ENCODE data around the gene HADHA. TPM values are rescaled to one million over a fixed set of nuclear protein-coding genes. Genes with fewer than 3 reads are reported as not detected.

Gene HADHA
- total RNA-seq, 5 donors from 2014 or later (not counting 1 experiment from before 2014, with no cell fraction given) = 76.1 to 95.8 (median 91.9) TPM

DNA sequence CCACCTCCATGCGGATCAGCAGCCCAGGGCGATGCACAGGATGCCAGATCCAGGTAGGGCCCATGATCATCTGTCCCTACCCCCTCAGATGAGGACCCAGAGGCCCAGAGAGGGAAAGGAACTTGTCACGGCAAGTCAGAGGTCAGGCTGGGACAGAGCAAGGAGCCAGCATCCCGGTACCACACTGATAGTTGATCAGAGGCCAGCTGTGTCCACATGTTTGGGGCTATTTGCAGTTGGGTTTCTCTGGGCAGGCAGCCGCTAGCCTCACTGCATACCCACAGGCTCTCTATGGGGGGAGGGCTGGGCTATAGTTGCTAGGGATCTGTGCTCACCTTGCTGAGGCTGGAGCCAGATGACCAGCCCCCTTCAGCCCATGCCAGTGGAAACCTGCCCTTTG is 62.0 kb downstream of the HADHA start:
- DNase-seq (no peak), ATAC-seq (replicated peaks in 1 of 4) (no peak)
- no peaks in the 10 kb centered on the region for H3K9me3 Mint-ChIP-seq
- H3K36me3 Mint-ChIP-seq = no peaks in the 10 kb centered on the region
- Histone ChIP-seq H3K36me3 (ENCODE audit: control insufficient read depth in 2 of 2, extremely low read depth in 1 of 2, insufficient read depth in 1 of 2, low read length in 1 of 2) (no peaks in the 10 kb centered on the region), H3K27ac (ENCODE audit: low read length) (no peak overlapping the region), H3K9me3 (no peaks in the 10 kb centered on the region), H3K4me1 (ENCODE audit: control insufficient read depth in 1 of 2, extremely low read depth in 1 of 2, insufficient read depth in 2 of 2, low read length in 2 of 2) (peaks cover 4 to 35% of the 10 kb centered on the region in 2 experiments), H3K27me3 (replicated peaks in 1 of 2; ENCODE audit: control insufficient read depth in 2 of 2, extremely low read depth in 1 of 2, insufficient read depth in 2 of 2, low read length in 1 of 2) (peaks cover 0 to 48% of the 10 kb centered on the region in 2 experiments), H3K4me3 (ENCODE audit: control insufficient read depth in 1 of 2, extremely low read depth in 1 of 2, low read length in 1 of 2) (no peak overlapping the region)
- no peak overlapping the region for H3K27ac Mint-ChIP-seq
- CTCF ChIA-PET = no interaction called here
- peaks cover 14 to 19% of the 10 kb centered on the region in 2 donors for H3K27me3 Mint-ChIP-seq
- H3K4me3 Mint-ChIP-seq = no peak overlapping the region
- POLR2A ChIA-PET = no interaction called here
- H3K4me1 Mint-ChIP-seq = peaks cover 21 to 33% (median 24%) of the 10 kb centered on the region in 3 donors
- WGBS (ENCODE audit: insufficient coverage) = 89% methylated on average over 4 of the region's 5 CpGs

GRCh38 chr2:26179446-26179913 is 65.0 kb downstream of the HADHA start:
- Histone ChIP-seq H3K9me3 (no peaks in the 10 kb centered on the region), H3K36me3 (ENCODE audit: control insufficient read depth in 2 of 2, extremely low read depth in 1 of 2, insufficient read depth in 1 of 2, low read length in 1 of 2) (peaks cover 0 to 9% of the 10 kb centered on the region in 2 donors), H3K27me3 (replicated peaks in 1 of 2; ENCODE audit: control insufficient read depth in 2 of 2, extremely low read depth in 1 of 2, insufficient read depth in 2 of 2, low read length in 1 of 2) (peaks cover 8 to 75% of the 10 kb centered on the region in 2 experiments), H3K4me3 (ENCODE audit: control insufficient read depth in 1 of 2, extremely low read depth in 1 of 2, low read length in 1 of 2) (peak overlapping the region; percentile 26 to 65), H3K27ac (ENCODE audit: low read length) (no peak overlapping the region), H3K4me1 (ENCODE audit: control insufficient read depth in 1 of 2, extremely low read depth in 1 of 2, insufficient read depth in 2 of 2, low read length in 2 of 2) (peaks cover 0 to 20% of the 10 kb centered on the region in 2 experiments)
- WGBS (ENCODE audit: insufficient coverage) = 29% methylated on average over 8 of the region's 12 CpGs
- DNase-seq (no peak), ATAC-seq (replicated peaks in 1 of 4) (peak in 1 of 4 experiments; percentile 17)
- Mint-ChIP-seq H3K4me3 (peak overlapping the region; percentile 47 to 72 (median 60)), H3K9me3 (no peaks in the 10 kb centered on the region), H3K4me1 (peaks cover 11 to 20% (median 15%) of the 10 kb centered on the region in 3 donors), H3K27ac (peak overlapping the region in 1 of 2 donors; percentile 14), H3K36me3 (no peaks in the 10 kb centered on the region), H3K27me3 (peaks cover 24 to 42% of the 10 kb centered on the region in 2 donors)
- ChIA-PET CTCF (interaction anchor here in 1 of 2 donors (0.6 kb wide), 1 partner anchor 60 kb away, joined by 3 read pairs; no protein-coding TSS in a partner anchor), POLR2A (interaction anchor here in 1 of 2 donors (0.6 kb wide), 1 partner anchor 887 kb away, joined by 3 read pairs; no protein-coding TSS in a partner anchor)

- Histone ChIP-seq H3K4me3 (ENCODE audit: control insufficient read depth in 1 of 2, extremely low read depth in 1 of 2, low read length in 1 of 2) (peak overlapping the region; percentile 26 to 65), H3K27ac (ENCODE audit: low read length) (no peak overlapping the region), H3K36me3 (ENCODE audit: control insufficient read depth in 2 of 2, extremely low read depth in 1 of 2, insufficient read depth in 1 of 2, low read length in 1 of 2) (peaks cover 0 to 9% of the 10 kb centered on the region in 2 donors), H3K4me1 (ENCODE audit: control insufficient read depth in 1 of 2, extremely low read depth in 1 of 2, insufficient read depth in 2 of 2, low read length in 2 of 2) (peaks cover 0 to 18% of the 10 kb centered on the region in 2 experiments), H3K27me3 (replicated peaks in 1 of 2; ENCODE audit: control insufficient read depth in 2 of 2, extremely low read depth in 1 of 2, insufficient read depth in 2 of 2, low read length in 1 of 2) (peaks cover 11 to 81% of the 10 kb centered on the region in 2 experiments), H3K9me3 (no peaks in the 10 kb centered on the region)
- Mint-ChIP-seq H3K27me3 (peaks cover 28 to 46% of the 10 kb centered on the region in 2 donors), H3K27ac (peak overlapping the region in 1 of 2 donors; percentile 14), H3K36me3 (no peaks in the 10 kb centered on the region), H3K9me3 (no peaks in the 10 kb centered on the region), H3K4me1 (peaks cover 11 to 23% (median 16%) of the 10 kb centered on the region in 3 donors), H3K4me3 (peak overlapping the region; percentile 54 to 72 (median 60))
- whole genome bisulfite sequencing (ENCODE audit: insufficient coverage) = 10% methylated on average over 42 of the region's 48 CpGs
- ChIA-PET CTCF (interaction anchor here in 1 of 2 donors (0.6 kb wide), 2 partner anchors 59 to 85 kb away, joined by 3 read pairs; no protein-coding TSS in a partner anchor), POLR2A (interaction anchor here (0.6 kb wide), 2 partner anchors 887 to 1663 kb away, joined by 3 read pairs; no protein-coding TSS in a partner anchor)
- peak in 1 of 35 experiments; percentile 29 for DNase-seq
- ATAC-seq (replicated peaks in 1 of 4) = peak in 3 of 4 experiments; percentile 26 to 77 (median 48)
Measured at GRCh38 chr2:26178746-26179436, 65.5 kb downstream of the HADHA start.

DNA sequence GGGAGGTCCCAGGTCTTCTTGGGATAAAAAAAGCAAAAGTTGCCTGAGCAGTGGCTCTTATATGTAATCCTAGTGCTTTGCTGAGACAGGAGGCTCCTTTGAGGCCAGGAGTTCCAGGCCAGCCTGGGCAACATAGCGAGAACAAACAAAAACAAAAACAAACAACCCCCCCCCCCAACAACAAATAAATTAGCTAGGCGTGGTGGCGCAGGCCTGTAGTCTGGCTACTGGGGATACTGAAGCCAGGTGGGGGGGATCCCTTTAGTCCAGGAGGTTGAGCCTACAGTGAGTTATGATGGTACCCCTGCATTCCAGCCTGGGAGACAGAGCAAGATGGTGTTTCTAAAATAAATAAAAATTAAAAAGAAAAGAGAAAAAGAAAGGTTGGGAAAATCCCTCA is 66.2 kb downstream of the HADHA start:
- Histone ChIP-seq H3K4me3 (ENCODE audit: control insufficient read depth in 1 of 2, extremely low read depth in 1 of 2, low read length in 1 of 2) (peak overlapping the region in 1 of 2 donors; percentile 52), H3K36me3 (ENCODE audit: control insufficient read depth in 2 of 2, extremely low read depth in 1 of 2, insufficient read depth in 1 of 2, low read length in 1 of 2) (peaks cover 0 to 9% of the 10 kb centered on the region in 2 donors), H3K27ac (ENCODE audit: low read length) (no peak overlapping the region), H3K27me3 (replicated peaks in 1 of 2; ENCODE audit: control insufficient read depth in 2 of 2, extremely low read depth in 1 of 2, insufficient read depth in 2 of 2, low read length in 1 of 2) (peaks cover 11 to 88% of the 10 kb centered on the region in 2 experiments), H3K4me1 (ENCODE audit: control insufficient read depth in 1 of 2, extremely low read depth in 1 of 2, insufficient read depth in 2 of 2, low read length in 2 of 2) (peaks cover 0 to 24% of the 10 kb centered on the region in 2 experiments), H3K9me3 (no peaks in the 10 kb centered on the region)
- peaks cover 28 to 46% of the 10 kb centered on the region in 2 donors for H3K27me3 Mint-ChIP-seq
- H3K4me3 Mint-ChIP-seq = peak overlapping the region in 2 of 3 donors; percentile 2 to 72
- POLR2A ChIA-PET = interaction anchor here in 1 of 2 donors (0.6 kb wide), 1 partner anchor 1662 kb away, joined by 3 read pairs; no protein-coding TSS in a partner anchor
- no peak for DNase-seq
- WGBS (ENCODE audit: insufficient coverage) = no CpG with 5 or more reads among the region's 3 CpGs
- peaks cover 11 to 20% (median 14%) of the 10 kb centered on the region in 3 donors for H3K4me1 Mint-ChIP-seq
- CTCF ChIA-PET = interaction anchor here in 1 of 2 donors (0.6 kb wide), 1 partner anchor 84 kb away, joined by 3 read pairs; no protein-coding TSS in a partner anchor
- H3K36me3 Mint-ChIP-seq = no peaks in the 10 kb centered on the region
- no peaks in the 10 kb centered on the region for H3K9me3 Mint-ChIP-seq
- no peak for ATAC-seq (replicated peaks in 1 of 4)
- no peak overlapping the region for H3K27ac Mint-ChIP-seq

DNA sequence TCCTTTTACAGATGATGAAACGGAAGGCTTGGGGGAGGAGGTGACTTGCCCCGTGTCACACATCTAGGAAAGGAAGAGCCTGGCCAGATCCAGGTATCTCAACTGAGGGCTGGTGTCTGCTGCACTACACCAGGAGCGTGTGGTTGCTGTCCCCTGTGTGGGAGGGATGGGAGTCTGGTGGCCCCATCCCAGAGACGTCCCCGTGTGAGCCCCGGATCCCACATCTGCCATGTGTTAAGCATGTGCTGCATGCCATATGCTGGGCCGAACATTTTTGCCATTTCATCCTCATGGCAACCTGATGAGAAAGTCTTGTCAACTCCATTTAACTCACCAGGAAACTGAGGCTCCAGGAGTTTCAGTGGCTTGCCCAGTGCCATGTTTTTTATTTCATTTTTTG is 67.3 kb downstream of the HADHA start:
- CTCF ChIA-PET = no interaction called here
- no peak overlapping the region for H3K27ac Mint-ChIP-seq
- peaks cover 30 to 48% of the 10 kb centered on the region in 2 donors for H3K27me3 Mint-ChIP-seq

DNA sequence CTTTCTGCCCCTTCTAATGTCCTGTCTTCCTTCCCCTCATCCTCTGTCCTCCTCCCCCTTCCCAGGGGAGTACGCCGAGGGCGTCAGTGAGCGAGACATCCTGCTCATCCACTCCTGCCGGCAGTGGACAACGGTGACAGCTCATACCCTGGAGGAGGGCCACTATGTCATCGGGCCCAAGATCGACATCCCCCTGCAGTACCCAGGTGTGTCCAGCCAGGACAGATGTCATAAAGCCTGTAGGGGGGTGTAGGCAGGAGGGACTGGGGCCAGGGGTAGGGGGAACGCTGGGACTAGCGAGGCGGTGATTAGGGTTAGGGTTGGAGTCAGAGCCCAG is 68.2 kb downstream of the HADHA start:
- H3K27me3 ChIP-seq (replicated peaks in 1 of 2; ENCODE audit: control insufficient read depth in 2 of 2, extremely low read depth in 1 of 2, insufficient read depth in 2 of 2, low read length in 1 of 2) = peaks cover 11 to 89% of the 10 kb centered on the region in 2 experiments
- ATAC-seq (replicated peaks in 1 of 4) (no peak), DNase-seq (no peak)
- H3K36me3 Mint-ChIP-seq = no peaks in the 10 kb centered on the region
- no peak overlapping the region for H3K27ac ChIP-seq (ENCODE audit: low read length)
- peaks cover 22 to 29% (median 22%) of the 10 kb centered on the region in 3 donors for H3K4me1 Mint-ChIP-seq
- no peak overlapping the region for H3K4me3 Mint-ChIP-seq
- H3K27ac Mint-ChIP-seq = no peak overlapping the region
- 93% methylated on average over 6 of the region's 11 CpGs for WGBS (ENCODE audit: insufficient coverage)
- no peaks in the 10 kb centered on the region for H3K9me3 ChIP-seq
- H3K4me3 ChIP-seq (ENCODE audit: control insufficient read depth in 1 of 2, extremely low read depth in 1 of 2, low read length in 1 of 2) = no peak overlapping the region
- CTCF ChIA-PET = no interaction called here
- H3K9me3 Mint-ChIP-seq = no peaks in the 10 kb centered on the region
- H3K36me3 ChIP-seq (ENCODE audit: control insufficient read depth in 2 of 2, extremely low read depth in 1 of 2, insufficient read depth in 1 of 2, low read length in 1 of 2) = peaks cover 0 to 9% of the 10 kb centered on the region in 2 donors
- peaks cover 37 to 55% of the 10 kb centered on the region in 2 donors for H3K27me3 Mint-ChIP-seq
- POLR2A ChIA-PET = no interaction called here
- peaks cover 0 to 34% of the 10 kb centered on the region in 2 experiments for H3K4me1 ChIP-seq (ENCODE audit: control insufficient read depth in 1 of 2, extremely low read depth in 1 of 2, insufficient read depth in 2 of 2, low read length in 2 of 2)

More for the DNA sequence above, 67.3 kb downstream of the HADHA start:
- H3K4me3 Mint-ChIP-seq = no peak overlapping the region
- Histone ChIP-seq H3K4me1 (ENCODE audit: control insufficient read depth in 1 of 2, extremely low read depth in 1 of 2, insufficient read depth in 2 of 2, low read length in 2 of 2) (peaks cover 0 to 30% of the 10 kb centered on the region in 2 experiments), H3K36me3 (ENCODE audit: control insufficient read depth in 2 of 2, extremely low read depth in 1 of 2, insufficient read depth in 1 of 2, low read length in 1 of 2) (peaks cover 0 to 9% of the 10 kb centered on the region in 2 donors), H3K4me3 (ENCODE audit: control insufficient read depth in 1 of 2, extremely low read depth in 1 of 2, low read length in 1 of 2) (no peak overlapping the region), H3K27ac (ENCODE audit: low read length) (no peak overlapping the region), H3K9me3 (no peaks in the 10 kb centered on the region), H3K27me3 (replicated peaks in 1 of 2; ENCODE audit: control insufficient read depth in 2 of 2, extremely low read depth in 1 of 2, insufficient read depth in 2 of 2, low read length in 1 of 2) (peaks cover 11 to 86% of the 10 kb centered on the region in 2 experiments)
- no peak for DNase-seq
- H3K9me3 Mint-ChIP-seq = no peaks in the 10 kb centered on the region
- H3K4me1 Mint-ChIP-seq = peaks cover 14 to 22% (median 16%) of the 10 kb centered on the region in 3 donors
- POLR2A ChIA-PET = no interaction called here
- whole genome bisulfite sequencing (ENCODE audit: insufficient coverage) = 89% methylated on average over 5 of the region's 7 CpGs
- ATAC-seq (replicated peaks in 1 of 4) = no peak
- no peaks in the 10 kb centered on the region for H3K36me3 Mint-ChIP-seq

All from T-cell (primary cell).